ENCODE measurements around the gene DHRS1.

Gene DHRS1

GRCh38 chr14:24321212-24321975 is 21.8 kb upstream of the DHRS1 start:
- no peak overlapping the region for H3K4me3 ChIP-seq (ENCODE audit: control insufficient read depth, low read depth, low read length)
- no peak for DNase-seq (ENCODE audit: low read depth)
- TF ChIP-seq, protein P1, sequence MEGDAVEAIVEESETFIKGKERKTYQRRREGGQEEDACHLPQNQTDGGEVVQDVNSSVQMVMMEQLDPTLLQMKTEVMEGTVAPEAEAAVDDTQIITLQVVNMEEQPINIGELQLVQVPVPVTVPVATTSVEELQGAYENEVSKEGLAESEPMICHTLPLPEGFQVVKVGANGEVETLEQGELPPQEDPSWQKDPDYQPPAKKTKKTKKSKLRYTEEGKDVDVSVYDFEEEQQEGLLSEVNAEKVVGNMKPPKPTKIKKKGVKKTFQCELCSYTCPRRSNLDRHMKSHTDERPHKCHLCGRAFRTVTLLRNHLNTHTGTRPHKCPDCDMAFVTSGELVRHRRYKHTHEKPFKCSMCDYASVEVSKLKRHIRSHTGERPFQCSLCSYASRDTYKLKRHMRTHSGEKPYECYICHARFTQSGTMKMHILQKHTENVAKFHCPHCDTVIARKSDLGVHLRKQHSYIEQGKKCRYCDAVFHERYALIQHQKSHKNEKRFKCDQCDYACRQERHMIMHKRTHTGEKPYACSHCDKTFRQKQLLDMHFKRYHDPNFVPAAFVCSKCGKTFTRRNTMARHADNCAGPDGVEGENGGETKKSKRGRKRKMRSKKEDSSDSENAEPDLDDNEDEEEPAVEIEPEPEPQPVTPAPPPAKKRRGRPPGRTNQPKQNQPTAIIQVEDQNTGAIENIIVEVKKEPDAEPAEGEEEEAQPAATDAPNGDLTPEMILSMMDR (IDR thresholded peaks at IDR 0.05; ENCODE audit: control insufficient read depth, insufficient read depth, low read depth, low read length, missing control alignments): no peak

DNA sequence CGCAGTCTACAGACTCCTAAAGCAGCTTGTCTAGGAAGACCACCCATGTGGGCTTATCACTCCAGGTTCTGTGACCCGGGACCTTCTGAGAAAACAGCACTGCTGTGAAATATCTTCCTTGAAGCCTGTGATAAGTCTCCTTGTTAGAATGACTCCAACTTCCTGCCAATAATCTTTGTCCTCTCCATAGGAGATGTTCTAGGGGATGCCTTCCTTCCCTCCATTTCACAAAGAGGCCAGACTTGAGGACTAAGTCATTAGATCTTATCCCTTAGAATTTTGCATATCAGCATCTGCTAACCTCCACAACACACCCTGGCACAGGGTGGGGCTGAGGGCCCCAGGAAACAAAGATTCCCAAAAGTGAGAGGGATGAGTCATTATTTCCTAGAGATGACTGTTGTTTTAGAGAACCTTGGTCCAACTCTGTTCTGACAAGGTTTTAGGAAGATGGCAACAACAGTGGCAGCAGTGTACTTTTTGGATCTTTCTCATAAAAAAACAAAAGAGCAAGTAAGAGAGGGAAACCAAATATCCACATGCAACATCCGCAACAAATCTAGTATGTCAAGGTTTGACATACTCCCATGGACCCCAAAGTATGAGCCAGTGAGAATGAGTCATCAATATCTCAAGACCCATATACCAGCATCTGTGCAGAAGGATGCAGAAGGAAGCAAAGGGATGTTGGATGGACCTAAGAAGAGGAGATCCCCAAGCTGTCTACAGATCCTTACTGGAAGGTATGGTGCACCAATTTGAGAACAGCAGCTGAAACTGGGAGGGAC is 17.8 kb upstream of the DHRS1 start:
- TF ChIP-seq, protein P1 (IDR thresholded peaks at IDR 0.05; ENCODE audit: control insufficient read depth, insufficient read depth, low read depth, low read length, missing control alignments): no peak
- no peak for DNase-seq (ENCODE audit: low read depth)
- no peak overlapping the region for H3K4me3 ChIP-seq (ENCODE audit: control insufficient read depth, low read depth, low read length)

DNA sequence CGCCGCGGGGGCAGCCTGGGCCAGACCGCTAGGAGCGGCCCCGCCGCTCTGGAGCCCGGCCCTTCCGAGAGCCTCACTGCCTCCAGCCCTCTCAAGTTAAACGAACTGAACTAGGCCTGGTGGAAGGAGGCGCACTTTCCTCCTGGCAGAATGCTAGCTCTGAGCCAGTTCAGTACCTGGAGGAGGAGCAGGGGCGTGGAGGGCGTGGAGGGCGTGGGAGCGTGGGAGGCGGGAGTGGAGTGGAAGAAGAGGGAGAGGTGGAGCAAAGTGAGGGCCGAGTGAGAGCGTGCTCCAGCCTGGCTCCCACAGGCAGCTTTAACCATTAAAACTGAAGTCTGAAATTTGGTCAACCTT is 17.0 kb upstream of the DHRS1 start:
- no peak overlapping the region for H3K4me3 ChIP-seq (ENCODE audit: control insufficient read depth, low read depth, low read length)
- DNase-seq (ENCODE audit: low read depth): no peak
- TF ChIP-seq, protein P1 (IDR thresholded peaks at IDR 0.05; ENCODE audit: control insufficient read depth, insufficient read depth, low read depth, low read length, missing control alignments): no peak

GRCh38 chr14:24315807-24316596 is 16.4 kb upstream of the DHRS1 start:
- TF ChIP-seq, protein P1 (IDR thresholded peaks at IDR 0.05; ENCODE audit: control insufficient read depth, insufficient read depth, low read depth, low read length, missing control alignments): no peak
- DNase-seq (ENCODE audit: low read depth): no peak
- H3K4me3 ChIP-seq (ENCODE audit: control insufficient read depth, low read depth, low read length): no peak overlapping the region

GRCh38 chr14:24315243-24315806 is 15.7 kb upstream of the DHRS1 start:
- no peak overlapping the region for H3K4me3 ChIP-seq (ENCODE audit: control insufficient read depth, low read depth, low read length)
- TF ChIP-seq, protein P1 (IDR thresholded peaks at IDR 0.05; ENCODE audit: control insufficient read depth, insufficient read depth, low read depth, low read length, missing control alignments): no peak
- DNase-seq (ENCODE audit: low read depth): no peak
